Stimulated activated CD8-positive, alpha-beta memory T cell treated with anti-CD3 and anti-CD28 coated beads, Interleukin-4, amount 100 ng/mL, for 48 hours (primary cell): ENCODE data around the gene NFATC3.

Source experiments
- DNase-seq: peaks from one replicate; pipeline ENCODE4 v3.0.0-alpha.2; 2020

The NFATC3 gene

DNA sequence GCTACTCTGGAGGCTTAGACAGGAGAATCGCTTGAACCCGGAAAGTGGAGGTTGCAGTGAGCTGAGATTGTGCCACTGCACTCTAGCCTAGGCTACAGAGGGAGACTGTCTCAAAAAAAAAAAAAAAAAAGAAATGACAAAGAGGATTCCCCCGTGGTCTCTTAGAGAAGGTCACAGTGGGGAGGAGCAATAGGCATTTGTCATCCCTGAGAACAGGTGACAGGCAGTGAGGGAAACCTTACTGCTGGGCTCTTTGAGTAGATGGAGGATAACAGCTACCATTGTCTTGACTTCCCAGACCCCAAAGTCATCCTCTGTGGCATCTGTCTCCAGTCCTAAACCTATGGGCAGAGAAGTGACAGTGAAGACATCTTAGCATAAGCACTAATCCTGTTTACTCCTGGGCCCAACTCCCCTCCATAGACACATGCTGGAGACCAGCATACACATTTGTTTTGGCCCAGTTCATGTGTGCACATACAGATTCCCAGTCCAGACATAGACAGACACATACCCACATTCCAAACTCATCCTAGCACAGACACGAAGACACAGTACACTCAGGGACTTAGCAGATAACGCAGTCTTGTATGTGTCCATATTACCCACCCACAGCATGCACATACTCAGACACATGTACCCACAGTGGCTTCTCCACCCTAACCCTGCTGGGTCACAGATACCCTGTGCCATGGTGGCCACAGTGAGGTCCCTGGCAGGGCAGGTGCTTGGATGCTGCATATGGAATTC, 148.1 kb downstream of the NFATC3 start:
- DNase-seq, result no peak

DNA sequence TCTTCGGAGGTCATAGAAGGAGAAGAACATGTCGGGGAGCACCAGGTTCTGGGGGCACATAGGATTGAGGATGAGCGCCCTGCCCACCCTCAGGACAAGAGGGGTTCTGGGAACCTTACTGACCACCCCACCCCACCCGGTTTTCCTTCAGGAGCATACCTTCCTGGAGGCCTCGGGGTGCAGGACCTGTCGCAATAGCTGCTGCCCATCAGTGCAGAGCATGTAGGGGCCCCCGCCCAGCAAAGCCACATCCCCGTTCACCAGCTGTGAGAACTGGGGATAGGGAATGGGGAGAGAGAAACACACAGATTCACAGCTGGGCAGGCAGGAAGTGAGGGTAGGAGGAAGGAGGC, 148.6 kb downstream of the NFATC3 start:
- no peak for DNase-seq

DNA sequence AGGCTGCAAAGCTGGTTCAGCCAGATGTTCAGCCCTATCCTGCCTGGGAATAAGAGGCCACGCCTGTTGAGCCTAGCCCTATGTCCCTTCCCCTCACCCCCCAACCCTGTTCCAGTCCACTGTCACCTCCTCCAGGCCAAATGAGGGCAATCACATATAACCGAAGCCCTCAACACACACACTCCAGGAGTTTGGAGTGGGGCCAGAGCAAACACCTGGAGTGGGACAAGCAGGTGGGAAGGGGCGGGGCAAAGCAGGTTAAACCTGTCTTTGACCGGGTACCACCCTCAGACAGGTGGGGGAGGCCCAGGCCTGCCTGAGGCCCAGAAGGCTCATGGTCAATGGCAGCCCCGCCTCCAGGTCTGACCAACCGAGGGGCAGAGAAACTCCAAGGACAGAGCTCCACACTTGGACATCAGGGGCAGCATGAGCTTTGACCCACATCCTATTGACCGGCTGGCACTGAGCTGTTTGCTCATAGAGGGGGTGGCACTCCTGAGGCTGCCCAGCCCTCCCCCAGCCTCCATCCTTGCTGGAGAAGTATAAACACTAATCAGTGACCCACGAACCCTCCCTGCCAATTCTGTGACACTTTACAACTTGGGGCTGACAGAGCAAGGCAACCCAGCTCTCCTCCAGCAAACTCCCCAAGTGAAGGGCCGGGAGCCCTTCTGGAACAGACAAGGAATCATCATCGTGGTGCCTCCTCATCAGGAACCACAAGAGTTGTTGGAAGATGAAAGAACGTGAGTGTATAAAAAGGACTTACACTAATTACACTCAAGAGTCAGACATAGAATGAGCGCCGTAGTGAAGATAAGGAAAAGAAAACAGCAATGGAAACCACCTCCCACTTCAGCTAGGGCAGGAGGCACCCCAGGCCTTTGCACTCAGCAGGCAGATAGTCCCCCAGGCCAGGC, 149.3 kb downstream of the NFATC3 start:
- DNase-seq, result no peak

DNA sequence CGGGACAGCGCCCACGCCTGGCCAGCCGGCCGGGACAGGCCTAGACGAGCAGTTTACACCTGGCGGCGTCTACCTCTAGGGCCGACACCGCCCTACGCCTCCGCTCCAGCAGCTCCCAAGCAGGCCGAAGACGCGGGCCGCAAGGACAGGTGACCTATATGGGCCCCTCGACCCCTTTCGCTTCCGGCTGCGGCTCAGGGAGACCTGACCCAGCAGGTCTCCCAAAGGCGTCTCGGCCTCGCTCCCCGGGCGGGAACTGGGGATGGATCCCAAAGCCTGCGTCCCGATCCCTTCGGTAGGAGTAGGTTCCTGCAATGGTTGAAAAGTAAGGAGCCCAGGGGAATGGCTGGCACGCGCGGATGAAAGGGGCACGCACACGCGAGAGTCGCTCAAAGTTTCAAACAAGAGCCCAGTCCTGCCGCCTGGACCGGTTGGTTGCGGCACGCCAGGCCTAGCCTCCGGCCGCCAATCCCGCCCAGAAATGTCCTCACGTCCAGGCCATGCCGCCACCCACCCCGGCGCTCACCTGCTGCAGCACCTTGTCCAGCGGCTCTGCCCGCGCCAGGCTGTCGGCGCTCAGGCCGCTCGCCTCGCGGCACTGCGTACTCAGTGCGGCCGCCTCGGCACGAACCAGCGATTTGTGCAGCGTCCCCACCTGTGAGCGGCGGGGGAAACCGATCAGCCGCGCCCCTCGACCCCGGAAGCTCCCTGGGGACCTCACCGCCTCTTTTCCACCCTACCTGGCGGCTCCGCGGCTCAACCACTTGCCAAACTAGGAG, 150.1 kb downstream of the NFATC3 start:
- no peak for DNase-seq

DNA sequence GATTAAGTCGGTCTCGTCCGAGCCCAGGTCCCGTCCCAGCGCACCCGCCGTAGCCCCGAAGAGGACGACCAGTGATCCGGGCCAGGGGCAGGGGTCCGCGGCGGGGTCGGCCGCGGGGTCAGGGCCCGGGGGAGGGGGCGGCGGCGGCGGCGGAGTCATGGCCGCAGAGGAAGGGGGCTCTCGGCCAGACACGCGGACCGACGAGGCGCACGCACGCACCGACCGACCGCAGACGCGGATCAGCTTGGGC, 150.6 kb downstream of the NFATC3 start, which contains the start of gene ESRP2:
ESRP2 (minus strand) TSS at position 241 of the 250 bp plus-strand sequence; CDS start at position 159, 82 bp downstream.
- no peak for DNase-seq

DNA sequence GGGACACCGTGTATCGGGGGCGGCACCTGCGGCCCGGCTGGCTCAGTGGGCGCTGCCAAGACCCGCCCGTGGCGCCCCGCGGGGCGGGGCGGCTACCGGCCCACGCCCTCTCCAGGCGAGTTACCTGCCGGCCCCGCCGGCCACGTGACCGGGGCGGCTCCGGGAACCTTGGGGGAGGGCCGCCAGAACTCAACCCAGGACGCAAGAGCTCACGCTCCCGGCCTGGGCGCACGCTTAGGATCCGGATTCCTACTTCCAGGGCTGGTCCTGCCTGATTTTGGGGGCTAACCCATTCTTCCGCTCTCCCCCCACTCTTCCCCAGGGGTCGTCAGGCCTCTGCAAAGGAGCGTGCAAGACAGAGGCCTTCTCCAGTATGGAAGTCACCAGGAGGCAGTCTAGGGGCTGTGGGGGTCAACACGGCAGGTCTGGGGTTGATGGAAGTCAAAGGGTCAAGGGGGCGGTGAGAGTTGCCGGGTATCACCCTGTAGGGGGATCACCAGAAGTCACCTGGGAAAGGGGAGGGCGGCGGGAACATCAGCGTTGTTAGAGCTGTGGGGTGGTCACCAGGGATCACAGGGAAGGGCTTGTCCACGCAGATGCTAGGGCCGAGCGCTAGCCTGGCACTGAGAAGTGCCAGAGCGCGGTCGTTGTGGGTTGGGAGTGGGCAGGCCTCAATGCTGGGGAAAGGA, 151.1 kb downstream of the NFATC3 start:
- DNase-seq, result peak; percentile 54

DNA sequence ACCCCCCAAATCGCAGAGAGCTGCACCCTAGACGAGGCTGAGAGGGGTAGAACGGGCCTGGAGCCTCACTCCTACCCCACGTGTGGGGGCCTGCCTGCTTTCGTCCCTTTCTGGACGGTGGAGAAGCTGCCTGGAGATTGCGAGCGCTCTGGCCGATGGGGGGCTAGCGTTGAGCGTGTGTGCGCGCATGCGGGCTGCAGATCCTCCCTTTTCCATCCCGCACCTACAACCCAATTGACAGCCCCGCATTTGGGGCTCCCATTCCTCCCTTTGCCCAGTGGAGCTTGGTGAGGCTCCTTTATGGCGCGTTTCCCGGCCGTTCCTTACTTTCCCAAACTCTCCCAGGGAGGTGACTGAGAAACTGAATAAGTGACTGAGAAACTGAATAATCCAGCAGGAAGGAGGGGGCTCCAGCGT, 151.7 kb downstream of the NFATC3 start:
- peak; percentile 46 for DNase-seq

DNA sequence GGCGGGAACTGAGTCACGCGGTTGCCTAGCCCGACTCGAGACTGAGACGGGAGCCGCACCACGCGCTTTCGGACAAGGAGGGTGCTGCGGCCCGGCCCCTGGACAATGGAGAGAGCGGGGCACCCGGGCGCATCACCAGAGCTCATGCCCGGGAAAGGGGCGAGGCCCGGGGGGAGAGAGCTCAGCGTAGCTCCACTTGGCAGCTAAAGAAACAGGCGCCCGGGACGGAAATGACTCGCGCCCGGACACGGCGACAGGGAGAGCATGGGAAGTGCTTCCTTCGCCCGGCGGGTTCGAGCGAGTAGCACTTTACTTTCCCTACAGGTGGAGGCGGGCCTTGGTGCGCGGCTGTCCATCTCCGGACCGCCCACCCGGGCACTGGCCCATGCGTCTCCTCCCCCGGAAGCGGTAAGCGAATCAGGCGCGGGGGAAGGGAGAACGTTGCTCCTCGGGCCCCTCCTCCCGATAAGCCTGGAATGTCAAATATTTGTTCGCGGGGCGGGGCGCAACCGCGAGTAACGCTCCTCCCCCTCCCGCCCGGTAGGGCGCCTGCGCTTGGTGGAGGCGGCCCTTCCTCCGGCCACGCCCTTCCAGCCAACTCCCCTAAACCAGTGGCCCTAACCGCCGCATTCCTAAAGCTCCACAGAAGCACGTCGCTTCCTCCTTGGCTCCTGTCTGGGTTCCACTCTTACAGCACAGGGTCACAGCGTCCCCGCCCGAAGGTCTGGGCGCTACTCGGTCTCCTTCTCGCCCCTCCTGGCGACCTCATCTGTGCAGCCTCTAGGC, 152.3 kb downstream of the NFATC3 start:
- peak; percentile 94 for DNase-seq

DNA sequence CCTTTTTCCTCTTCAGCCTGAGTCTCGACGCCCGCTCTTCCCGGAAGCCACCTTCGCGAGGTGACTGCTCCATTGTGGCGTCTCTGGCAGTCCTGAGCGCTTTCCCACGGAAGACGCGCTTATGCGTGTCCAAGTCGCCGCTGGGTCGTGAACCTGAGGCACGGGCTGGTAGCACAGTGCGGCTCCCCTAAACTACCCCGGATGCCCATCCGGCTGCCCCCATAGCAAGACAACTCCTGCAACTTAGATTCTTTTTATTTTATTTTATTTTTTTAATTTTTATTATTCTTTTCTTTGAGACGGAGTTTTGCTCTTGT, 152.8 kb downstream of the NFATC3 start:
- no peak for DNase-seq

DNA sequence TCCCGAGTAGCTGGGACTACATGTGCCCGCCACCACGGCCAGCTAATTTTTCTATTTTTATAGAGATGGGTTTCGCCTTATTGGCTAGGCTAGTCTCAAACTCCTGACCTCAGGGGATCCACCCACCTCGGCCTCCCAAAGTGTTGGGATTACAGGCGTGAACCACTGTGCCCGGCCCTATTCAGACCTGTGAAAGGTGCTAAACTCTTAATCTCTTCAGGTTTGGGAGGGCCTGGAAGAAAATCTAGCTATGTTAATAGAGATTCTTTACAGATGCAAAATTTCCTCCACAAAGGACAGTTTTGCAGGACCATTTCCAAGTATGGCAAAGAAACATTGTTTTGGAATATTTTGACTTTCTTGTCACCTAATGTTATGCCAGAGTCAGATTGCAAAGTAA, 156.9 kb downstream of the NFATC3 start:
- DNase-seq, result no peak

DNA sequence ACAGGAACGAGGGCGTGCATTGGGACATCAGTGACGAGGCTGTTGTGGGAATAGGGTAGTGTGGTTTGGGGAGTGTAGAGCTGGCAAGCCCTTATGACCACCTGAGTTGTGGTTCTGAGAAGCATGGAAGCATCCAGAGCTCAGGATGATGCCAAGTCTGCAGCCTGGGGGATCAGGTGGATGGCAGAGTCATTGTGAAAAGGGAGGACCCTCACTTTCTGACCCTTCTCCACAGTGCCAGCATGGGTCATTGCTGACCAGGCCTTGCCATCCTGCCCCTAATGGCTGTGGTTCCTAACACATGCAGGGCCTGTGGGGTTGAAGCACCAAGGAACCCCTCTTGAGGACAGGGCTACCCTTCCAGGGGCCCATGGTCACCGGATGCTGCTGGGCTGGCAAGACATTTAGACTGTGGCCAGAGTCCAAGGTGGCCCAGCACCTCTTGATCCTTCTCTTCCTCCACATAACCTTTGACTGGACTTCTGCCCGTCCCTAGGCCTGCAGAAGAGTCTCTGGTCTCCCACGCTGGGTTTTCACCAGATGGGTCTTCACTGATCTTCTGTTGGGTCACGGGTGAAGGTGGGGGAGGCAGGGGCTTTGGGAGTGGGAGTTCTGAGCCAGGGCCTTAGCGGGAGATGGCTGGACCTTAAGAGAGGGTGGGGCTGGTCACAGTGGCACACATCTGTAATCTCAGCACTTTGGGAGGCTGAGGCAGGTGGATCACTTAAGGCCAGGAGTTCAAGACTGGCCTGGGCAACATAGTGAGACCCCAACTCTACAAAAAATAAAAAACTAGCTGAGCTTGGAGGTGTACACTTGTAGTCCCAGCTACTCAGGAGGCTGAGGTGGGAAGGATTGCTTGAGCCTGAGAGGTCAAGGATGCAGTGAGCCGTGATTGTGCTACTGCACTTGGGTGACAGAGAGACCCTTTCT, 158.0 kb downstream of the NFATC3 start:
- no peak for DNase-seq

DNA sequence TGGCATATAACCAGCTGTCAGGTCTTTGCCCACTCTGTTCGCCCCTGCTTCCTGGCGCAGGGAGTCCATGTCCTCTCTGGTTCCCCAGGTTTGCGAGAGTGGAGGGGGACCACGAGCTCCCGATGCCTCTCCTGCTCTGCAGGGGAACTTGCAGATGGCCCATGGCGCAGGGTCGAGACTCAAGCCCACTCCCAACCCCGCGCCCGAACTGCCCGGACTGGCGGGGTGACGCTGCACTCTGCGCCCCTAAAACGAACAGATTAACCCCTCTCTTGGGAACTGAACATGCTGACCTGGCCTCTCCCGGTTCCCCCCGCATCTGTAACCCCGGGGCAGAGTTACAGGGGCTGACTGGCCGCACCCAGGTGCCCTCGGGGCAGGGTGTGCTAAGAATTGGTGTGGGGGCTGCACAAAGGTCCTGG, 159.3 kb downstream of the NFATC3 start:
- no peak for DNase-seq

DNA sequence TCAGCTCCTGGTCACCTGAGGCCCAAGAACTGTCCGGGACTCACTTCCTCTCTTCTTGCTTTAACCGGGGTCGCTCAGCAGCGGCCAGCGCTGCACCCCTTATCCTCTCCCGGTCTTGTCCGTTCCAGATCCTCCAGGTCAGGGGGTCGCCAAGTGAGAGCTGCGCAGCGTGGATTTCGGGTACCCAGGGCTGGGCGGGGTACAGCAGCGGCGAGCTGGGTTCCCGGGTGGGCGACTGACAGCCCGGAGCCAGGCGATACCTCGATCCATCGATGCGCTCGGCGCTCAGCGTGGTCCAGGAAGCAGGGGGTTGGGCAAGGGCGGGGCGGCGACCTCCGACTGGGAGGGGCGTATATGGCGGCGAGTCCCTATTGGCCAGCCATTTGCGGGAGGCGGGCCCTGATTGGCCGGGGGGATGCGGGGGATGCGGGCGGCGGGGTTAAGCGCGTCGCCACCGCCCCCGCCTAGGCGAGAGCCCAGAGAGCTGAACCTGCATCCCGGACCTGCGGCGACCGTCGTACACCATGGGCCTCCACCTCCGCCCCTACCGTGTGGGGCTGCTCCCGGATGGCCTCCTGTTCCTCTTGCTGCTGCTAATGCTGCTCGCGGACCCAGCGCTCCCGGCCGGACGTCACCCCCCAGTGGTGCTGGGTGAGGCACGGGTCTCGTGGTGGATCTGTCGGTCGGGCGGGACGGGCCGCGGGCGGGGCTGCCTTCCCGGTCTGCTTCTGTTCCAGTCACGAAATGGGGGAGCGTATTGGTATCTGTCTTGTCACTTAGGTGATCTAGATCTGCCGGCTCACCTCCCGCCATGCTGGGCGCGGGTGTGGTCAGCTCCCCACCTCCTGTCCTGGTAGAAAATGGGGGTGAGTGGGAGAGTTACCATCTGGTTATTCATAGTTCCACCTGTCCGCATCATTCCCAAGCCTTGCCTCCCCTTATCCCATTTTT, 160.0 kb downstream of the NFATC3 start, which contains the start of gene PLA2G15:
PLA2G15 (plus strand) TSS at position 471 of the 951 bp plus-strand sequence; CDS start at position 525, 54 bp downstream.
- peak; percentile 98 for DNase-seq

DNA sequence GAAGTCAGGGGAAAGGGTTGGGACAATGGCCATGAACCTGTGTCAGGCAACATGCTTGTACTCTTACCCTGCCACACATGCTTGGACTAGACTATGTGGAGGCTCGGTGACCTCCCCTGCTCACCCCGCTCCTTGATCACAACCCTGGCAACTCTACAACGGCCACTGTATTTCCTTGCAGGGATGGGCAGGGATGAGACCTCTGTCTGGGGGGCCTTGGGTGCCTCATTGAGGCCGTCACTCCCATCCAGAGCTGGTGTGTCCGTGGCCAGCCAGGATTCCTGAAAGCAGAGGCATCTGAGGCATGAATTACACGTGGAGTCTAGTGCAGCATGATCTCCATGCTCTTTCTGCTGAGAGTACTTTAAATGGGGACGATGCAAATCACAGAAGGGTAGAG, 161.0 kb downstream of the NFATC3 start:
- DNase-seq, result no peak

DNA sequence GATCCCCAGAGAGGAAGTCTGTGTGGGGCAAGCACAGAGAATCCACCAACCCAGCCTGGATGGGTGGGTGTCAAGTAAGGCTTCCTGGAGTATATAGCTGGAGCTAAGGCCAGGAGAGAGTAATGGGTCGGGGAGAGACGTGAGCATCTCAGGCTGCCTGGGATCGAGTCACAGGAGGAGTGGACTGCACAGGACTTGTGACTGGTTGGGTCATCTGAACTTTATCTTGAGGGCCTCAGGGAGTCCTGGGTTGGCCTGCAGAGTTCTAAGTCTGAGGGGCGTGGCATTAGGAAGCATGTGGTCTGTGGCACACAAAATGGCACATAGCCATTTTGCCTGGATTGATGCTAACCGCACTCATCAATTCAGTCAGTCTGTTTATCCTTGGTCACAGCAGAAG, 161.5 kb downstream of the NFATC3 start:
- no peak for DNase-seq

DNA sequence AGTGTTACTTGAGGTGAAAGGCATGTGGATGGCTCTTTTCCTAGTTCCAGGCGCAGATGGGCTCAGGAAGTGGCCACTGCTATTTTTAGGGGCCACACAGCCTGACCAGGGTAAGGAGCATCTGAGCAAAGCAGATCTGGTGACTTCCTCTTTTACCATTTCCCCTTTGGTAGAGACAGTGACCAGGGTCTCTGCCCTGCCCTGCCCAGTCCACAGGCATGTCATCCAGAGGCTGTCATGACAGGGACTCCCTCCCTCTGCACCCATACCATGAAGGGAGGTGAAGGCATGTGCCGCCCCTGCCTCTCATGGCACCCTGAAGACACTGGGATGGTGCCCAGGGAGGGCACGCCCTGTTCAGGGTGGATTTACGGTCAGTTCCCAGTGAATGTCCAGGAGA, 162.2 kb downstream of the NFATC3 start:
- no peak for DNase-seq

DNA sequence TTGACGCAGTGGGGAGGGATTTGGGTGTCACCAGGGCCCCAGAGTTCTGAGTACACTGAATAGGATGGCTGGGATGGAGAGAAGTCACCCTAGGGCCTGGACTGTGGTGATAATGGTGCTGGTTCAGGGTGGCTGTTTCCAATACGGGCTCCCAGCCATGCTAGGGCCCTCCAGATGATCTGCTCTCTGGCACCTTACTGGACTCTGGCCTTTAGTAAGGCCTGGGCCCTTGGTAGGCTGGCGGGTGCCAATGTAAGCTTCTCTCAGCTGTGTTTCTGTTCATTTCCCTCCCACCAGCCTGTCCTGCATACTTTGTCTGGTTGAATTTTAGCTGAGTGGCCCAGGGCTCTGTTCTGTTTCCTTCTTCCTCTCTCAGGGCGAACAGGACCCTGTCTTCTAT, 162.8 kb downstream of the NFATC3 start:
- no peak for DNase-seq

DNA sequence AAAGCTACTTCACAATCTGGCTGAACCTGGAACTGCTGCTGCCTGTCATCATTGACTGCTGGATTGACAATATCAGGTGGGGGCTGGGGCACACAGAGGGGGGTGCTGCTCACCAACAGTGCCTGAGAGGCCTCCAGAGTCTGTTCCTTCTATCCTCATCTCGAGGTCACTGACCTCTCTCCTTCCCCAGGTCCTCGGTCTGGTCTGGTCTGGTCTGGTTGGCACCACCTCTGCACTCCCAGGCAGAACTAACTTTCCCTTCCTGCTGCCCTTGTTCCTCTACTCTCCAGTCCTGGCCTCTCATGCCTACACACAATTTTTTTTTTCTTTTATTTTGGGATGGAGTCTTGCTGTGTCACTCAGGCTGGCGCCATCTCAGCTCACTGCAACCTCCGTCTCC, 164.2 kb downstream of the NFATC3 start:
- no peak for DNase-seq

DNA sequence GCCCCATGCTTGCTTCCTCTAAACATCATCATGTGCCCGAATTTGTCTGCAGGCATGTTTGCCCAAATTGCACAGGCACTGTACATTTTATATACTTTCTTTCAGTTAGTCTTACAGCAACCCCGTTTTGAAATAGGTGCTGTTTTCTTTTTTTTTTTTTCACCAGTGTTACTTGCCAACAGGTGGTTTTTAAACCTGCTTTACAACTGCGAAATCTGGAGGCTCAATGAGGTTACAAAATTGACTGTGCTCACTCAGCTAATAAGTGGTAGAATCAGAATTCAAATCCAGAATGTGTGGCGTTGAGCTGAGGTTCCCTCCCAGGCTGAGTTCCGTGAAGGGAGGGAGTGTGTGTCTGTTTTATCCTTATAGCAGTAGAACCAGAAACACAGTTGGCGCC, 165.8 kb downstream of the NFATC3 start:
- DNase-seq, result no peak

DNA sequence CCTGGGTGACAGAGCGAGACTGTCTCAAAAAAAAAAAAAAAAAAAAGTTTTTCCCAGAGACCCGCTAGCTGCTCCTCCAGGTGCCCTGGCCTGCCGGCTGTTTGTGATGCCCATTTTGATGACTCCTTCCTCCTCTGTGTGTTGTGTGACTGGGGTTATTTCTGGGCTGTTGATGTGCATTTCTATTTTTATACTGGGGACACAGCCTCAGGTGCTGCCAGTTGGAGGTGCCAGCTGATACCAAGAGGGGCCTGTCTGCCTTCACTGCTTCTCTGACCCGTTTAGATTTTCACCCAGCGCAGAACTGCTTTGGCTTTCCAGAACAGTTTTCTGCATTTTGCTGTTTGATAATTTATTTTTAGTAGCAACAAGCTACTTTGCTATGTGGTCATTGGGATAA, 166.7 kb downstream of the NFATC3 start:
- DNase-seq, result no peak
